Liver (tissue), 9 donors: ENCODE data around the gene TNK2. TPM values are rescaled to one million over a fixed set of nuclear protein-coding genes. Genes with fewer than 3 reads are reported as not detected.

ENCODE experiments used
- DNase-seq: peaks from one replicate; pipeline ENCODE4 v3.0.0-alpha.2; 2017; ENCODE audit warnings: low spot score
- H3K27ac ChIP-seq, 2 donors: one replicate each; pipeline ENCODE4 v1.7.0; 2013; ENCODE audit warnings: inconsistent platforms in 2 of 2, low read length in 2 of 2, control low read depth in 1 of 2, low read depth in 1 of 2, mild to moderate bottlenecking in 1 of 2
- H3K27me3 ChIP-seq, 4 donors: one replicate each; pipeline versions ENCODE4 v1.6.1 to v1.7.0; 2013; ENCODE audit warnings: low read length in 3 of 4, inconsistent platforms in 1 of 4, mild to moderate bottlenecking in 1 of 4, moderate library complexity in 1 of 4; ENCODE audit not compliant: control insufficient read depth in 4 of 4, insufficient read depth in 4 of 4
- H3K36me3 ChIP-seq, 4 donors: one replicate each; pipeline versions ENCODE4 v1.6.1 to v1.7.0; 2013; ENCODE audit warnings: low read length in 3 of 4, mild to moderate bottlenecking in 3 of 4, low read depth in 1 of 4, moderate library complexity in 1 of 4; ENCODE audit not compliant: control insufficient read depth in 4 of 4, insufficient read depth in 3 of 4
- H3K4me1 ChIP-seq, 4 donors: one replicate each; pipeline versions ENCODE4 v1.6.1 to v1.7.0; 2013; ENCODE audit warnings: low read length in 3 of 4, mild to moderate bottlenecking in 3 of 4, moderate library complexity in 1 of 4; ENCODE audit not compliant: control insufficient read depth in 4 of 4, insufficient read depth in 4 of 4
- H3K4me3 ChIP-seq, 3 donors: one replicate each; pipeline versions ENCODE4 v1.6.1 to v1.7.0; 2013; ENCODE audit warnings: low read length in 3 of 3, control low read depth in 1 of 3, low read depth in 1 of 3, mild to moderate bottlenecking in 1 of 3
- H3K9ac ChIP-seq, 2 donors: one replicate each; pipeline ENCODE4 v1.7.0; 2013; ENCODE audit warnings: low read length in 2 of 2, mild to moderate bottlenecking in 2 of 2, moderate library complexity in 2 of 2, control low read depth in 1 of 2, low read depth in 1 of 2
- H3K9me3 ChIP-seq, 4 donors: one replicate each; pipeline versions ENCODE4 v1.6.1 to v1.7.0; 2013; ENCODE audit warnings: low read length in 3 of 4; ENCODE audit not compliant: control insufficient read depth in 4 of 4
- ATF3 ChIP-seq: IDR thresholded peaks from 2 replicates; pipeline ENCODE4 v1.6.1; 2016; ENCODE audit warnings: antibody characterized with exemption
- CTCF ChIP-seq: fragments of 150-350 bp; IDR thresholded peaks from 2 replicates; pipeline ENCODE4 v1.5.1; 2017; ENCODE audit warnings: improper control_type of control experiment, low read depth, low read length; ENCODE audit not compliant: missing input control
- EGR1 ChIP-seq, 2 donors: IDR thresholded peaks; 2 replicates each; pipeline ENCODE4 v1.6.1; 2016 to 2018; ENCODE audit warnings: antibody characterized with exemption in 2 of 2, low read depth in 2 of 2
- FOXA2 ChIP-seq: IDR thresholded peaks from 2 replicates; pipeline ENCODE4 v1.6.1; 2016; ENCODE audit warnings: antibody characterized with exemption
- JUND ChIP-seq, 2 donors: IDR thresholded peaks; 2 replicates each; pipeline ENCODE4 v1.6.1; 2016; ENCODE audit warnings: antibody characterized with exemption in 2 of 2
- NR2F2 ChIP-seq: IDR thresholded peaks from 2 replicates; pipeline ENCODE4 v1.6.1; 2016; ENCODE audit warnings: antibody characterized with exemption
- RAD21 ChIP-seq, 2 donors: IDR thresholded peaks; 2 replicates each; pipeline ENCODE4 v1.6.1; 2016; ENCODE audit warnings: antibody characterized with exemption in 2 of 2, mild to moderate bottlenecking in 2 of 2
- RXRA ChIP-seq, 2 donors: IDR thresholded peaks; 2 replicates each; pipeline ENCODE4 v1.6.1; 2017 to 2018; ENCODE audit warnings: antibody characterized with exemption in 2 of 2, mild to moderate bottlenecking in 1 of 2
- SP1 ChIP-seq: IDR thresholded peaks from 2 replicates; pipeline ENCODE4 v1.6.1; 2018; ENCODE audit warnings: antibody characterized with exemption, mild to moderate bottlenecking
- TAF1 ChIP-seq: conservative IDR thresholded peaks from 2 replicates; pipeline ENCODE4 v1.6.1; 2016; ENCODE audit warnings: antibody characterized with exemption, mild to moderate bottlenecking
- YY1 ChIP-seq: IDR thresholded peaks from 2 replicates; pipeline ENCODE4 v1.6.1; 2016; ENCODE audit warnings: antibody characterized with exemption, mild to moderate bottlenecking
- ZBTB33 ChIP-seq: IDR thresholded peaks from 2 replicates; pipeline ENCODE4 v1.6.1; 2016; ENCODE audit warnings: antibody characterized with exemption
- WGBS: extraction: QIAGEN DNeasy Blood & Tissue Kit; methylation state at CpG from one replicate; pipeline ENCODE4 v1.1.7; 2013; 5-methylcytosine and 5-hydroxymethylcytosine counted together
- polyA plus RNA-seq, 2 donors: library from polyadenylated mRNA; stranded (reverse) in 1 of 2; unstranded in 1 of 2; fragments of 200-250 nt in 1 of 2; fragments of >200 nt in 1 of 2; fragmentation: Nextera tagmentation in 1 of 2; extraction: Ambion mirVana in 1 of 2; gene quantifications; one replicate each; pipeline versions ENCODE4 v1.2.1 to v1.2.3, GENCODE V29; 2013 to 2015
- total RNA-seq, 2 donors: library from RNA; depleted of rRNA; stranded (reverse); fragments of >200 nt; gene quantifications; one replicate each; pipeline ENCODE4 v1.2.3, GENCODE V29; 2014
- donor health status: healthy.
- donor health status: healthy.
- donor health status: healthy.
- donor health status: healthy.
- donor health status: healthy.

The TNK2 gene
- total and polyA plus RNA-seq, 4 donors = 4.0 to 12.2 (median 8.8) TPM

GRCh38 chr3:195836476-195837135 lies 71.7 kb downstream of the TNK2 start:
- peaks cover 0 to 2% (median under 1%) of the 10 kb centered on the region in 4 donors for H3K4me1 ChIP-seq
- no peak overlapping the region for H3K4me3 ChIP-seq
- WGBS = 83% methylated on average over 14 of the region's 14 CpGs
- no peak overlapping the region for H3K27ac ChIP-seq
- H3K9me3 ChIP-seq = no peaks in the 10 kb centered on the region
- H3K9ac ChIP-seq = no peak overlapping the region
- no peak for DNase-seq
- H3K27me3 ChIP-seq = no peaks in the 10 kb centered on the region
- TF ChIP-seq TAF1 = no peak
- no peak for TF ChIP-seq NR2F2
- TF ChIP-seq RAD21 (IDR thresholded peaks at IDR 0.05) = no peak
- no peak for TF ChIP-seq JUND (IDR thresholded peaks at IDR 0.05)
- TF ChIP-seq CTCF = no peak
- no peak for TF ChIP-seq FOXA2
- TF ChIP-seq ZBTB33 = no peak
- TF ChIP-seq RXRA (IDR thresholded peaks at IDR 0.05) = no peak
- TF ChIP-seq YY1 = no peak
- no peaks in the 10 kb centered on the region for H3K36me3 ChIP-seq

- Histone ChIP-seq H3K9me3 (no peaks in the 10 kb centered on the region), H3K36me3 (no peaks in the 10 kb centered on the region), H3K27me3 (no peaks in the 10 kb centered on the region), H3K27ac (no peak overlapping the region), H3K4me3 (no peak overlapping the region), H3K4me1 (peaks cover 0 to 2% (median 0%) of the 10 kb centered on the region in 4 donors), H3K9ac (no peak overlapping the region)
- TF ChIP-seq ATF3 (no peak), TAF1 (no peak), NR2F2 (no peak), SP1 (no peak), EGR1 (IDR thresholded peaks at IDR 0.05; ENCODE audit: low read depth in 2 of 2) (no peak), RXRA (IDR thresholded peaks at IDR 0.05) (no peak)
- DNase-seq = no peak
- 88% methylated on average over 14 of the region's 14 CpGs for WGBS
Observed at GRCh38 chr3:195835791-195836190, 72.6 kb downstream of the TNK2 start.

GRCh38 chr3:195834675-195835583 lies 73.4 kb downstream of the TNK2 start:
- 88% methylated on average over 29 of the region's 29 CpGs for WGBS
- no peak for DNase-seq
- no peaks in the 10 kb centered on the region for H3K27me3 ChIP-seq
- no peak overlapping the region for H3K4me3 ChIP-seq
- H3K27ac ChIP-seq = no peak overlapping the region
- H3K9me3 ChIP-seq = no peaks in the 10 kb centered on the region
- no peaks in the 10 kb centered on the region for H3K36me3 ChIP-seq
- H3K4me1 ChIP-seq = peaks cover 0 to 2% (median 0%) of the 10 kb centered on the region in 4 donors
- no peak overlapping the region for H3K9ac ChIP-seq
- TF ChIP-seq ATF3 = no peak
- no peak for TF ChIP-seq JUND (IDR thresholded peaks at IDR 0.05)
